Measurements from ENCODE around the gene SAXO1.

SAXO1 gene

GRCh38 chr9:18926513-18926912, 106.5 kb downstream of the SAXO1 start:
- no peak for TF ChIP-seq CTCF (conservative IDR thresholded peaks at IDR 0.05; ENCODE audit: low read length)
- no peak for DNase-seq (ENCODE audit: low read depth)
- no peak overlapping the region for H3K4me3 ChIP-seq (ENCODE audit: low read length)

- DNase-seq (ENCODE audit: low read depth): no peak
- no peak for TF ChIP-seq CTCF (conservative IDR thresholded peaks at IDR 0.05; ENCODE audit: low read length)
- no peak overlapping the region for H3K4me3 ChIP-seq (ENCODE audit: low read length)
Observed at GRCh38 chr9:18925880-18926279, 107.1 kb downstream of the SAXO1 start.

- no peak for DNase-seq (ENCODE audit: low read depth)
- no peak overlapping the region for H3K4me3 ChIP-seq (ENCODE audit: low read length)
- TF ChIP-seq CTCF (conservative IDR thresholded peaks at IDR 0.05; ENCODE audit: low read length): no peak
Observed at GRCh38 chr9:18923671-18924430, 109.2 kb downstream of the SAXO1 start.

GRCh38 chr9:18923167-18923566, 109.8 kb downstream of the SAXO1 start:
- no peak for TF ChIP-seq CTCF (conservative IDR thresholded peaks at IDR 0.05; ENCODE audit: low read length)
- no peak overlapping the region for H3K4me3 ChIP-seq (ENCODE audit: low read length)
- no peak for DNase-seq (ENCODE audit: low read depth)

- TF ChIP-seq CTCF (conservative IDR thresholded peaks at IDR 0.05; ENCODE audit: low read length): no peak
Observed at GRCh38 chr9:18922161-18922885, 110.7 kb downstream of the SAXO1 start.

GRCh38 chr9:18921366-18922075, 111.5 kb downstream of the SAXO1 start:
- H3K4me3 ChIP-seq (ENCODE audit: low read length): no peak overlapping the region
- no peak for TF ChIP-seq CTCF (conservative IDR thresholded peaks at IDR 0.05; ENCODE audit: low read length)
- DNase-seq (ENCODE audit: low read depth): peak; percentile 71

More at GRCh38 chr9:18922161-18922885, 110.7 kb downstream of the SAXO1 start:
- no peak overlapping the region for H3K4me3 ChIP-seq (ENCODE audit: low read length)
- peak; percentile 25 for DNase-seq (ENCODE audit: low read depth)

All from AG10803 (cell line).